CD4-positive, alpha-beta T cell treated with Interleukin-10 for 1 hour (primary cell): ENCODE measurements around the gene CEP128.

Experiments
- DNase-seq: peaks from one replicate; pipeline ENCODE4 v3.0.0-alpha.2; 2020

Gene CEP128

GRCh38 chr14:80659783-80660182, 281.8 kb downstream of the CEP128 start:
- DNase-seq: no peak

- no peak for DNase-seq
These were observed 282.8 kb downstream of the CEP128 start for GRCh38 chr14:80658733-80659132.

- no peak for DNase-seq
These were observed 283.4 kb downstream of the CEP128 start for GRCh38 chr14:80658155-80658554.

- DNase-seq: no peak
These were observed 287.6 kb downstream of the CEP128 start for GRCh38 chr14:80653956-80654355.

- DNase-seq: no peak
These were observed 295.7 kb downstream of the CEP128 start for GRCh38 chr14:80645667-80646413.

- no peak for DNase-seq
These were observed 296.7 kb downstream of the CEP128 start for GRCh38 chr14:80644826-80645225.

GRCh38 chr14:80638620-80639515, 302.7 kb downstream of the CEP128 start:
- DNase-seq: no peak

- no peak for DNase-seq
These were observed 303.6 kb downstream of the CEP128 start for GRCh38 chr14:80637756-80638619.

- DNase-seq: no peak
These were observed 305.5 kb downstream of the CEP128 start for GRCh38 chr14:80636071-80636470.

GRCh38 chr14:80634106-80634758, 307.3 kb downstream of the CEP128 start:
- DNase-seq: no peak

- DNase-seq: no peak
These were observed 311.9 kb downstream of the CEP128 start for GRCh38 chr14:80629606-80630005.

GRCh38 chr14:80628547-80628946, 313.0 kb downstream of the CEP128 start:
- no peak for DNase-seq

GRCh38 chr14:80627745-80628144, 313.8 kb downstream of the CEP128 start:
- no peak for DNase-seq

- DNase-seq: no peak
These were observed 317.0 kb downstream of the CEP128 start for GRCh38 chr14:80624581-80624980.

- DNase-seq: no peak
These were observed 319.8 kb downstream of the CEP128 start for GRCh38 chr14:80621701-80622100.

- no peak for DNase-seq
These were observed 321.1 kb downstream of the CEP128 start for GRCh38 chr14:80620434-80620833.

- DNase-seq: no peak
These were observed 322.7 kb downstream of the CEP128 start for GRCh38 chr14:80618751-80619329.

GRCh38 chr14:80615831-80616230, 325.7 kb downstream of the CEP128 start:
- no peak for DNase-seq

- DNase-seq: no peak
These were observed 332.5 kb downstream of the CEP128 start for GRCh38 chr14:80609055-80609454.

- DNase-seq: no peak
These were observed 333.0 kb downstream of the CEP128 start for GRCh38 chr14:80608563-80608962.

GRCh38 chr14:80607430-80608190, 333.9 kb downstream of the CEP128 start:
- no peak for DNase-seq
